Fibroblast of peridontal ligament (primary cell): ENCODE results near the gene NDST3.

Experiments
- DNase-seq: peaks from one replicate; pipeline ENCODE4 v3.0.0-alpha.2; 2010; ENCODE audit errors: extremely low read depth

The NDST3 gene

GRCh38 chr4:118081434-118081833, 47.1 kb downstream of the NDST3 start:
- no peak for DNase-seq

- no peak for DNase-seq
These were observed 47.9 kb downstream of the NDST3 start for GRCh38 chr4:118082182-118082581.

- DNase-seq: no peak
These were observed 51.4 kb downstream of the NDST3 start for GRCh38 chr4:118085700-118086099.

- peak; percentile 74 for DNase-seq
These were observed 52.1 kb downstream of the NDST3 start for GRCh38 chr4:118086344-118086743.

GRCh38 chr4:118087366-118087765, 53.1 kb downstream of the NDST3 start:
- DNase-seq: peak; percentile 27

- no peak for DNase-seq
These were observed 64.8 kb downstream of the NDST3 start for GRCh38 chr4:118099106-118099505.

- no peak for DNase-seq
These were observed 67.9 kb downstream of the NDST3 start for GRCh38 chr4:118102195-118102594.

- no peak for DNase-seq
These were observed 78.1 kb downstream of the NDST3 start for GRCh38 chr4:118112117-118113046.

GRCh38 chr4:118113220-118113619, 78.9 kb downstream of the NDST3 start:
- peak; percentile 23 for DNase-seq

GRCh38 chr4:118114720-118115119, 80.4 kb downstream of the NDST3 start:
- DNase-seq: peak; percentile 18

- no peak for DNase-seq
These were observed 86.0 kb downstream of the NDST3 start for GRCh38 chr4:118120120-118120760.

- DNase-seq: no peak
These were observed 90.7 kb downstream of the NDST3 start for GRCh38 chr4:118124997-118125396.

- no peak for DNase-seq
These were observed 105.0 kb downstream of the NDST3 start for GRCh38 chr4:118139241-118139640.

GRCh38 chr4:118141240-118141639, 107.0 kb downstream of the NDST3 start:
- DNase-seq: no peak

GRCh38 chr4:118154649-118155048, 120.4 kb downstream of the NDST3 start:
- peak; percentile 67 for DNase-seq

GRCh38 chr4:118155516-118155915, 121.2 kb downstream of the NDST3 start:
- DNase-seq: no peak

- DNase-seq: no peak
These were observed 124.6 kb downstream of the NDST3 start for GRCh38 chr4:118158763-118159375.

- DNase-seq: no peak
These were observed 133.0 kb downstream of the NDST3 start for GRCh38 chr4:118167306-118167705.

GRCh38 chr4:118171381-118171780, 137.1 kb downstream of the NDST3 start:
- no peak for DNase-seq

- DNase-seq: no peak
These were observed 138.8 kb downstream of the NDST3 start for GRCh38 chr4:118173126-118173525.

- peak; percentile 96 for DNase-seq
These were observed 139.9 kb downstream of the NDST3 start for GRCh38 chr4:118173956-118174725.

- no peak for DNase-seq
These were observed 141.2 kb downstream of the NDST3 start for GRCh38 chr4:118175506-118175905.
